ENCODE measurements around the gene EIF5.

The EIF5 gene

GRCh38 chr14:103333754-103334643, at the start of gene EIF5:
EIF5 (plus strand) TSS chr14:103334237; CDS start chr14:103335861, 1,624 bp downstream.
- TF ChIP-seq FOXP2 (optimal IDR thresholded peaks at IDR 0.05; ENCODE audit: control extremely low read depth, extremely low read length, insufficient read depth) = peak; percentile 36
- peak; percentile 99 for TF ChIP-seq POLR2AphosphoS5 (IDR thresholded peaks at IDR 0.05; ENCODE audit: borderline replicate concordance, low read depth, low read length)
- TF ChIP-seq EZH2 (IDR thresholded peaks at IDR 0.05) = no peak

GRCh38 chr14:103284574-103285467, 49.2 kb upstream of the EIF5 start:
- Histone ChIP-seq H3K36me3 (ENCODE audit: insufficient read depth, low read length) (no peaks in the 10 kb centered on the region), H3K9me3 (ENCODE audit: low read depth, low read length) (no peaks in the 10 kb centered on the region), H3K9ac (ENCODE audit: insufficient read length) (no peak overlapping the region), H3K4me3 (no peak overlapping the region), H3K27ac (no peak overlapping the region)
- no peak for TF ChIP-seq EZH2 (IDR thresholded peaks at IDR 0.05)
- TF ChIP-seq POLR2AphosphoS5 (IDR thresholded peaks at IDR 0.05; ENCODE audit: borderline replicate concordance, low read depth, low read length) = no peak
- no peak for TF ChIP-seq FOXP2 (optimal IDR thresholded peaks at IDR 0.05; ENCODE audit: control extremely low read depth, extremely low read length, insufficient read depth)
- DNase-seq (ENCODE audit: low read depth, low spot score) = no peak

More at GRCh38 chr14:103333754-103334643, at the start of gene EIF5:
- peaks cover 43% of the 10 kb centered on the region for H3K36me3 ChIP-seq (ENCODE audit: insufficient read depth, low read length)
- peak within 1 kb of the TSS; percentile 100 for H3K9ac ChIP-seq (ENCODE audit: insufficient read length)
- peak; percentile 93 for DNase-seq (ENCODE audit: low read depth, low spot score)
- peak within 1 kb of the TSS; percentile 98 for H3K4me3 ChIP-seq
- H3K9me3 ChIP-seq (ENCODE audit: low read depth, low read length) = no peaks in the 10 kb centered on the region
- peak within 1 kb of the TSS; percentile 98 for H3K27ac ChIP-seq

GRCh38 chr14:103286460-103286859, 47.6 kb upstream of the EIF5 start:
- DNase-seq (ENCODE audit: low read depth, low spot score) = no peak
- H3K9me3 ChIP-seq (ENCODE audit: low read depth, low read length) = no peaks in the 10 kb centered on the region
- no peak overlapping the region for H3K4me3 ChIP-seq
- H3K36me3 ChIP-seq (ENCODE audit: insufficient read depth, low read length) = no peaks in the 10 kb centered on the region
- TF ChIP-seq FOXP2 (optimal IDR thresholded peaks at IDR 0.05; ENCODE audit: control extremely low read depth, extremely low read length, insufficient read depth) (no peak), POLR2AphosphoS5 (IDR thresholded peaks at IDR 0.05; ENCODE audit: borderline replicate concordance, low read depth, low read length) (no peak), EZH2 (IDR thresholded peaks at IDR 0.05) (no peak)
- no peak overlapping the region for H3K9ac ChIP-seq (ENCODE audit: insufficient read length)
- no peak overlapping the region for H3K27ac ChIP-seq

GRCh38 chr14:103286968-103287850, 46.8 kb upstream of the EIF5 start:
- H3K9me3 ChIP-seq (ENCODE audit: low read depth, low read length) = no peaks in the 10 kb centered on the region
- no peak overlapping the region for H3K27ac ChIP-seq
- H3K4me3 ChIP-seq = no peak overlapping the region
- TF ChIP-seq FOXP2 (optimal IDR thresholded peaks at IDR 0.05; ENCODE audit: control extremely low read depth, extremely low read length, insufficient read depth) (no peak), POLR2AphosphoS5 (IDR thresholded peaks at IDR 0.05; ENCODE audit: borderline replicate concordance, low read depth, low read length) (no peak), EZH2 (IDR thresholded peaks at IDR 0.05) (no peak)
- H3K9ac ChIP-seq (ENCODE audit: insufficient read length) = no peak overlapping the region
- DNase-seq (ENCODE audit: low read depth, low spot score) = no peak
- H3K36me3 ChIP-seq (ENCODE audit: insufficient read depth, low read length) = no peaks in the 10 kb centered on the region

GRCh38 chr14:103288076-103288766, 45.8 kb upstream of the EIF5 start:
- DNase-seq (ENCODE audit: low read depth, low spot score) = no peak
- TF ChIP-seq FOXP2 (optimal IDR thresholded peaks at IDR 0.05; ENCODE audit: control extremely low read depth, extremely low read length, insufficient read depth) (no peak), EZH2 (IDR thresholded peaks at IDR 0.05) (no peak), POLR2AphosphoS5 (IDR thresholded peaks at IDR 0.05; ENCODE audit: borderline replicate concordance, low read depth, low read length) (no peak)
- Histone ChIP-seq H3K4me3 (no peak overlapping the region), H3K27ac (no peak overlapping the region), H3K36me3 (ENCODE audit: insufficient read depth, low read length) (no peaks in the 10 kb centered on the region), H3K9ac (ENCODE audit: insufficient read length) (no peak overlapping the region), H3K9me3 (ENCODE audit: low read depth, low read length) (no peaks in the 10 kb centered on the region)

GRCh38 chr14:103290056-103290455, 44.0 kb upstream of the EIF5 start:
- Histone ChIP-seq H3K9ac (ENCODE audit: insufficient read length) (no peak overlapping the region), H3K9me3 (ENCODE audit: low read depth, low read length) (no peaks in the 10 kb centered on the region), H3K4me3 (no peak overlapping the region), H3K27ac (no peak overlapping the region), H3K36me3 (ENCODE audit: insufficient read depth, low read length) (no peaks in the 10 kb centered on the region)
- TF ChIP-seq FOXP2 (optimal IDR thresholded peaks at IDR 0.05; ENCODE audit: control extremely low read depth, extremely low read length, insufficient read depth) (no peak), POLR2AphosphoS5 (IDR thresholded peaks at IDR 0.05; ENCODE audit: borderline replicate concordance, low read depth, low read length) (no peak), EZH2 (IDR thresholded peaks at IDR 0.05) (no peak)
- no peak for DNase-seq (ENCODE audit: low read depth, low spot score)

GRCh38 chr14:103290494-103290893, 43.5 kb upstream of the EIF5 start:
- no peak for DNase-seq (ENCODE audit: low read depth, low spot score)
- Histone ChIP-seq H3K27ac (no peak overlapping the region), H3K9me3 (ENCODE audit: low read depth, low read length) (no peaks in the 10 kb centered on the region), H3K36me3 (ENCODE audit: insufficient read depth, low read length) (no peaks in the 10 kb centered on the region), H3K4me3 (no peak overlapping the region), H3K9ac (ENCODE audit: insufficient read length) (no peak overlapping the region)
- TF ChIP-seq FOXP2 (optimal IDR thresholded peaks at IDR 0.05; ENCODE audit: control extremely low read depth, extremely low read length, insufficient read depth) (no peak), POLR2AphosphoS5 (IDR thresholded peaks at IDR 0.05; ENCODE audit: borderline replicate concordance, low read depth, low read length) (no peak), EZH2 (IDR thresholded peaks at IDR 0.05) (no peak)
